HCEC 1CT (cell line): ENCODE data around the gene KMT2D.
"Not testable (repeated sequence)": the region's sequence is repeated elsewhere in the genome, so short reads cannot be mapped to it uniquely, and the experiment has no call there.

Experiments
- DNase-seq: peaks from one replicate; pipeline ENCODE4 v3.0.0-alpha.2; 2017

The KMT2D gene

GRCh38 chr12:49088150-49088931 lies 27.7 kb upstream of the KMT2D start:
- peak; percentile 90 for DNase-seq

DNA sequence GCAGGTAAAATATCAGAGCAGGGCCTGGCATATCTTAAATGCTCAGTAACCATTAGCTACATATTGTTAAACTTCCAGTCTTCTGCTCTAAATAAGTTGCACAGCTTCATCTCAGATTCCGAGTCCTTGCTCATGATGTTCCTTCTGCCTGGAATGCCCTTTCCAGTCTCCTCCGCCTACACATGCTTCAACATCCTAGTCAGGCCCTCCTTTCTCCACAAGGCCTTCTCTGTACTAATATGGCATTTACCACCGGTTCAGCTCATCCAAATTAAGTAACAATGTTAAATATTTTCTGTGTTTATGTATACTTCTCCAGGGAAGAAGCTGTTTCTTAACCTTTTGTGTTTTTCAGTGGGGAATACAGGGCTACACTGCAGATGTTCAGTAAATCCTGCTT lies 25.5 kb upstream of the KMT2D start:
- DNase-seq: peak; percentile 36

GRCh38 chr12:49084438-49084837 lies 23.8 kb upstream of the KMT2D start:
- DNase-seq: no peak

DNA sequence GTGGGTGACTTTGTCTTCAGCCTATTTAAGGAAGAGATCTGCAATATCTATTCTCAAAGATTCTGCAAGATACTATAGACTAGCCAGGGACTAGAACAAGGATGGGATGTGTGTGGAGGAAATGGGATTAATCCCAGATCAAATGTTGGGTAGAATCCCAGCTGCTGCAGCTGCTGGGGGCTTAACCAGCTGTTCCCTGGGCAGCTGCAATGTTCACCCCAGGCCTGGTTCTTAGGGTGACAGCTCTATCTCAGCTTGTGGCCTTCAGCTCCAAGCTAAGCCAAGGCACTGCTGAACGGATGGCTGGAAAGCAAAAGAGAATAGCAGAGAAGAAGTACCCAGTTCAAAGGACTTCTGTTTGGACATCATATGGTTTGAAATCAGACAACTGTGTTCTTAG lies 19.2 kb upstream of the KMT2D start:
- DNase-seq: no peak

- DNase-seq: no peak
These were observed 10.4 kb upstream of the KMT2D start for GRCh38 chr12:49070971-49071370.

- DNase-seq: peak; percentile 98
These were observed 9.1 kb upstream of the KMT2D start, which contains the start of gene RHEBL1 for GRCh38 chr12:49069507-49070346. Gene RHEBL1, minus strand, starts transcription at chr12:49069979. Its CDS starts 194 bp downstream, at chr12:49069785.

GRCh38 chr12:49068879-49069506 lies 8.4 kb upstream of the KMT2D start:
- no peak for DNase-seq

- no peak for DNase-seq
These were observed 5.5 kb upstream of the KMT2D start for GRCh38 chr12:49066120-49066519.

- DNase-seq: no peak
These were observed 4.2 kb upstream of the KMT2D start for GRCh38 chr12:49064767-49065152.

GRCh38 chr12:49061916-49062315 lies 1.3 kb upstream of the KMT2D start:
- not testable (repeated sequence) for DNase-seq

GRCh38 chr12:49061157-49061650 lies 610 bp upstream of the KMT2D start:
- DNase-seq: no peak

- DNase-seq: no peak
These were observed 1.1 kb downstream of the KMT2D start for GRCh38 chr12:49059299-49060171.

DNA sequence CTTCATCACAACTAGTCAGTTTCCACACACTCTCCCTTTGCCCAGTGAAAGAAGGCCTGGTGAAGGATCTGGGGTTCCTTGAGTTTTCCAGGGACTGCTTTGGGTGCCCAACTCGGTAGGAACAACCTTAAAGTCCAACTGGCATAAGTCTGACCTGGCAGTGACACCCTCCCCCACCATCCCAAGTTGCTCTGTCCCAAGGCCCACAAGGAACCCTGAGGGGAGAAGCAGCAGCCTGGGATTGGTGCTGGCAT lies 1.6 kb downstream of the KMT2D start:
- DNase-seq: no peak

DNA sequence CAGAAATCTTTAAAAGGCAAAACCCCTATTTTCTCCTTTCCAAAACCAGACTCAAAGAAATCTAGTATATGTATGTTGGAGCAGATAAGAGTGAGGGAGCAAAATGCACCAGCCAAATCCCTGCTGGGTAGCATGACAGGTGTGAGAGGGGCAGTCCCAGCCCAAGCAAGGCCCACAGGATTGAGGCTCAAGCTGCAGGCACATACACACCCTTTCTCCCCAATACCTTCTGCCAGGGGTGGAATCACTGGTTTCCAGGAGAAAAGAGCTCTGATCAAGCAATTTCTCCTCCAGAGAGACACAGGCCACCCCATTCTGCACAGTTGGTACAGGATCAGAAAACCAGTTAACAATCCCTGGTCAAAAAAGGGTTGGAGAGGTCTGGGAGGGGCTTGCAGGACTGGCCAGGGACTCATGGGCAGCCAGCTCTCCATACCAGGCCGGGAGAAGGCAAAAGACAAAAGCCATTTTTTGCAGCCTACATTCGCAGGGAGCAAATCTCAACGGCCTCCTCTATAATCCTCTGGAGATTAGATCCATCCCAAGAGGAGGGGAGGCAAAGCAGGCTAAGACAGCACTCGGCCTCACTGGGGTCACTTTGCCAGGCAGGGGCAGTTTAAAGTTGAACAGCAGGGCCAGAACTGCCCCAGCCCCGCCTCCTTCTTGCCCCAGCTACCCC lies 2.1 kb downstream of the KMT2D start:
- no peak for DNase-seq

DNA sequence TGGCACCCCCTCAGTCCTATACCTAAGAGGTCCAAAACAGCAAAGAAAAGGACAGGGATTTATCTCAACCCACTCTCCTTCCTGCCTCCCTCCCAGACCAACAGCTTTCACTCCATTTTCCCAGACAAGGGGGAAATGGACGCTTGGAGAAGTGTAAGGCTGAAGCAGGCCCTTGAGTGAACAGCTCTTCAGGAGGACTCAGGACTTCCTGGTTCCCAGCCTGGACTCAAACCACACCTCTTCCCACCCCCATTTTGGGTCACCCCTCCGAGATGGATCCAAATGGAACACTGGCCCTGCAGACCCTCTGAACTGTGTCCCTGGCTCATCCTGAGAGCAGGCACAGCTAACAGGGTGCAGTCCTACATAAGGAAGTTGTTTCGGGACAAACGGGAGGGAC lies 2.7 kb downstream of the KMT2D start:
- no peak for DNase-seq

- peak; percentile 66 for DNase-seq
These were observed 4.4 kb downstream of the KMT2D start for GRCh38 chr12:49055978-49056754.

DNA sequence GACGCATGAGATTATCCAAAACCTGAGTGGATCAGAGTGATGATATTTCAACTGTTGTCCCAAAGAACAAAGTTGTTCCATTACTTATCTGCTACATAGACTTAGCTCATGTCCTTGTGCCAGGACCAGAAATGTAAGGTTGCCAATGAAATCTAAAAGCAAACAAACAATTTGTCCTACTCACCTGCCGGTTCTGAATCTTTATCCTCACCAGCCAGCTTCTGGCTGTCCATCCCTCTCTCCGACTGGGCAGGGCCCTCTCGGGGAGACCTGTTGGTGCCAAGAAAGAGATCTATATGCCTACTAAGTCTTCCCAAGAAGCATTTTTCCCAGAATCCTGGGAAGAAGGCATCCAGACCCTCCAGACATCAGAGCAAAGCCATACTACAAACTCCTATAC lies 5.5 kb downstream of the KMT2D start:
- DNase-seq: no peak

DNA sequence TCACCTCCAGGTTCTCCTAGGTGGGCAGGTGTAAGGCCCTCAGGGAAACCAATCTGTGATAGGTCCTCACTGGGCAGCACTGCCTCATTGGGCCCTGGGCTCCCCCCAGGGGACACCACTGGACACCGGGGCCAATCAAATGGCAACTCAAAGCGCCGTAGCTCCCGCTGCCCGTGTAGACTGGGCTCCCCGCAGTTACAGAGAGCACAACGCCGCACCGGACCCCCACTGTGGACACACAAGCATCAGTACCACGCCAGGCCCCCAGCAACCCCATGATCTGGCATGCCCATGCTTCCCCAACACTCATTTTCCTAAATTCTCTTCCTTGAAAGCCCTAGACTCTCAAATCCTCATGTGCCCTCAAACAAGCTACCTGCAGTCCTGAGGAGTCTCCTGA lies 6.1 kb downstream of the KMT2D start:
- no peak for DNase-seq

GRCh38 chr12:49054096-49054495 lies 6.5 kb downstream of the KMT2D start:
- no peak for DNase-seq

DNA sequence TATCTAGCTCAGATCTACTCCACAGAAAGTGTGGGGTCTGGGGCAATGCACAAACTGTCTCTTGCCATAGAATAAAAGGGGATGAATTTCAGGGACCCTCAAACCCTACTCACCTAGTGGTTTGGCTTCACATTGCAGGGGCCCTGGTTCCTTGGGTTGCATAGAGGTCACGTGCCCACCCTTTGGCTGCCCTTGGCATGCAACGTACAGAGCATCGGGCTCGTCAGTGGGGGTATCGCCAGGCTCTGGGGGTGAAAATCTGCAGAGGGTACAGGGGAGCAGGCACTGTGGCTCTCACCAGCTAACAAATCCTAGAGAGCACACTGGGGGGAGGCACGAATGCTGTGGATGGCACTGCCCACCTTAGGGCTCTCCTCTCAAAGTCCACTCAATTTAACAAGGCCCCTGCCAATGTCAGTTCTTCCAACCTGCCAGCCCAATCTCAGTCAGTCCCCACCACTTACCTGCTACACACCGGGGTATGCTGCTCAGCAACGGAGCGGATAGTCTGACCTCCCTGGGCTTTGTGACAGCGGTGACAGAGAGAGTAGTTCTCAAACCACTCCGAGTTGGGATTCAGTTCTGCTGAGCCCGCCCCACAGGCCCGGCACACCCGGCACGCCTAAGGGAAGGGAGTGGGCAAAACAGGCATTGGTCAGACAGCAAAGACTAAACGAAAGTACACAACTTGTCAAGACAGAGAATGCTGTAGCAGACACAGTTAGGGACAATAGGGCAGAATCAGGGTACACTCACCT lies 8.0 kb downstream of the KMT2D start:
- no peak for DNase-seq
